ENCODE measurements around the gene CRYGD.

- TF ChIP-seq, protein P1, sequence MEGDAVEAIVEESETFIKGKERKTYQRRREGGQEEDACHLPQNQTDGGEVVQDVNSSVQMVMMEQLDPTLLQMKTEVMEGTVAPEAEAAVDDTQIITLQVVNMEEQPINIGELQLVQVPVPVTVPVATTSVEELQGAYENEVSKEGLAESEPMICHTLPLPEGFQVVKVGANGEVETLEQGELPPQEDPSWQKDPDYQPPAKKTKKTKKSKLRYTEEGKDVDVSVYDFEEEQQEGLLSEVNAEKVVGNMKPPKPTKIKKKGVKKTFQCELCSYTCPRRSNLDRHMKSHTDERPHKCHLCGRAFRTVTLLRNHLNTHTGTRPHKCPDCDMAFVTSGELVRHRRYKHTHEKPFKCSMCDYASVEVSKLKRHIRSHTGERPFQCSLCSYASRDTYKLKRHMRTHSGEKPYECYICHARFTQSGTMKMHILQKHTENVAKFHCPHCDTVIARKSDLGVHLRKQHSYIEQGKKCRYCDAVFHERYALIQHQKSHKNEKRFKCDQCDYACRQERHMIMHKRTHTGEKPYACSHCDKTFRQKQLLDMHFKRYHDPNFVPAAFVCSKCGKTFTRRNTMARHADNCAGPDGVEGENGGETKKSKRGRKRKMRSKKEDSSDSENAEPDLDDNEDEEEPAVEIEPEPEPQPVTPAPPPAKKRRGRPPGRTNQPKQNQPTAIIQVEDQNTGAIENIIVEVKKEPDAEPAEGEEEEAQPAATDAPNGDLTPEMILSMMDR (IDR thresholded peaks at IDR 0.05), result no peak
- no peak for TF ChIP-seq EZH2 (IDR thresholded peaks at IDR 0.05)
- no peak for TF ChIP-seq EZH2phosphoT487 (IDR thresholded peaks at IDR 0.05)
These were observed 39.2 kb upstream of the CRYGD start, which contains the start of gene CRYGA for GRCh38 chr2:208163489-208163888.

Data from neural progenitor cell (in vitro differentiated cells).